Epithelial cell of prostate (primary cell): ENCODE measurements around the gene WASF2.
"Not testable (repeated sequence)": the region's sequence is repeated elsewhere in the genome, so short reads cannot be mapped to it uniquely, and the experiment has no call there.

Experiments
- DNase-seq: peaks from one replicate; pipeline ENCODE4 v3.0.0-alpha.2; 2011; ENCODE audit warnings: low read depth, low spot score
- H3K27ac ChIP-seq: fragments of 450-650 bp; 2 replicates; pipeline ENCODE4 v1.5.1; 2017; ENCODE audit warnings: mild to moderate bottlenecking

WASF2 gene

GRCh38 chr1:27430903-27431600 lies 58.9 kb downstream of the WASF2 start:
- no peak overlapping the region for H3K27ac ChIP-seq

GRCh38 chr1:27429029-27429425 lies 60.9 kb downstream of the WASF2 start:
- no peak for DNase-seq
- H3K27ac ChIP-seq = no peak overlapping the region

More at GRCh38 chr1:27430903-27431600, 58.9 kb downstream of the WASF2 start:
- DNase-seq = no peak

DNA sequence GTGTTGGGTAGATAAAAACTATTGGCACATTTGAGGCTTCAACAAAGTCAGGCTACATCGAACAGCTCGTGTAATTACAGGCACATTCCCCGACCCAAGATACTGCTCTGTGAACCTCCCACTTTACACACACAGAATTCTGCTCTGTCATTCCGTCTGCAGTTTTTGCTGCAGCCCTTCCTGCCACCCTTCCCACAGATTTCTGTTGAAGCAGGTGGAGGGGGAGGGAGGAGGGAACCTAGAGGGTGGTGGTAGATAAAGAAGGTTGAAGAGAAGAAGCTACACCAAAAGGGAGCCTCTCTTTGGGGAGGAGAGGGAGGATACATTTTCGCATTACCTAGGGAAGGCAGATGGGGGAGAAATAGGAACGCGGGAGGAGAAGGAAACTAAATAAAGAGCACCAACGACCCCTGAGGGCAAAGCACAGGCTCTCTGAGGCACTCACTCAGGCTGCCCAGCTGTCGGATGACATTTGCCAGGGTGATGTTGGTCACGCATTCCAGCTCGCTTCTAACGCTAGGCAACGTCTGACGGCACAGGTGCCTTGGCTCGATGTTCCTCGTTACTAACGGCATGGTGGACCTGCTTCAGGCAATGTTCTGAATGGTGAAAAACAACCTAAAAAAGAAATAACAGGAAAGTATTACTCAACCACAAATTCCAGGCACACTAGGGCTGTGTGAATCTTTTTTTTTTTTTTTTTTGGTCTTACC lies 61.5 kb downstream of the WASF2 start:
- DNase-seq = no peak
- no peak overlapping the region for H3K27ac ChIP-seq

- no peak for DNase-seq
- no peak overlapping the region for H3K27ac ChIP-seq
These were observed 62.1 kb downstream of the WASF2 start for GRCh38 chr1:27427816-27428315.

DNA sequence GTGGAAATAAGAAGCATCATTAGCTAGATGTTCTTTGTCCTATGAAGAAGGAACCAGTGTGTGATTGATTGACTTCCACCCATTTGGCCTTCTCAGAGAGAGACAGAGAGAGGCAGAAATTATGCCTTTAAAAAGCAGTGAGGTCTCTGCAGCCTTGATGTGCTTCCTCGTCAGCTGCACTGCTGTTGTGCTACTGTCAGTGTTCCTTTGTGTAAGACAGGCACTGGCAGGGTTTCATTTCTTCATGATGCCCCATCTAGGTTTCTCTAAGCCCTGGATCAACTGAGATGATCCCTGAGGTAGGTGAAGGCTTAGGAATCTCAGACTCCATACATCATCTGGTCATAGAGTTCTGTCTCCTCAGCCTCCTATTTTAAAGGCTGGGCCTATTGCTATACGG lies 62.6 kb downstream of the WASF2 start:
- H3K27ac ChIP-seq = no peak overlapping the region
- DNase-seq = no peak

- DNase-seq = no peak
- peak overlapping the region; percentile 29 for H3K27ac ChIP-seq
These were observed 66.3 kb downstream of the WASF2 start for GRCh38 chr1:27423709-27424108.

DNA sequence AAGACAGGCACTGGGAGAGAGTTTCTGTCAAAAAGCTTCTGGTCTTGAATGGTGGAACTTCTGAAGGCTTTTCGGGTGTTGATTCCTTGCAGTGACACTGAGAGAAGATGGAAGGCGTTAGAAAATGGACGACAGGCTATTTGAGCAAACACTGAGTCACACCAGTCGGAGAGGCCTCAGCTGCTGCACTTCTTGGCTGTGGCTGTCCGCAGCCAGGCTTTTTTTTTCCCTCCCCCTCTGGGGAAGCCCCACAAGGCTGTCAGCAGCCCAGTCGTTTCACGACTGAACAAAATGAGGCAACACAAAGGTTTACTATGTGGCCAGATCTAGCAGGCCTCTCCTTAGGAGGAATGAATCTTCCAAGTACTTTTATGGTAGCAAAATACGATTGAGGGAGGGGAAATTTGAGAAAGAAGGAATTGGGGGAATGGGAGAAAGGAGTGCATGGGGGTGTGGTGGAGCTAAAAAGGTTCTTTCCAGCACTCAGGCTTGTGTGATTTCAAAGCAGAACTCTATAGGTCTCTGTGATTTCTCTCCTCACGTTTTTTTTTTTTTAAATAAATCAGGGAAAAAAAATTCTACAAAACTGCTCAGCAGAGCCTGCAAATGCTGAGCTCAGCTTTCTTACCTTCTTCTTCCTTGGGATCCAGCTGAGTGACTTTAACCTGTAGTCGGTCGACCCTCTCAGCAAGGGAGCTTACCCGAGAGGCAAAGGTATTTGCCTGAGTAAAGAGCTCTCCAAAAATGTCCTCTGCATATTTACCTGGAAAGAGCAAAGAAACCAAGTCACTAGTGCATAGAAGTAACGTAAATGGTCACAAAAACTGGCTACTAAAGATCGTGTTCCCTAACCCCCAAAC lies 71.4 kb downstream of the WASF2 start:
- H3K27ac ChIP-seq = peak overlapping the region; percentile 58
- DNase-seq = peak; percentile 64

- H3K27ac ChIP-seq = peak overlapping the region; percentile 58
- DNase-seq = no peak
These were observed 72.3 kb downstream of the WASF2 start for GRCh38 chr1:27417713-27418112.

- H3K27ac ChIP-seq = no peak overlapping the region
- no peak for DNase-seq
These were observed 73.4 kb downstream of the WASF2 start for GRCh38 chr1:27416387-27417111.

DNA sequence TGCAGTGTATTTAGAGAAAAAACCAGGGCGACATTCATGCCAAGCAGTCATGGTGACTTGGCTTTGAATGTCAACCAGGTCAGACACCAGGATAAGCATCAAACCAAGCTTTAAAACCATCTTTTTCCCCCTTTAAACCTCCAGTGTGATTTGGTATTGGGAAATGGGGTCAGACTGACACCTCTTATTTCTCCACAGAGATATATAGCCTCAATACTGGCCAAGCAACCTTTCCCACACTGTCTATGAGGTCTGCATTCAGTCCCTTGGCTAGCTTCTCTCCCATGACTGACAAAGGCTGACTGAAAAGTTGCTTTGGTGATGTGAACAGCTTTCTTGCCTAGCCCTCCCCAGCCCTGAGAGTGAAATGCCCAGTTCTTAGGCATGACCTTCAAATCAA lies 75.9 kb downstream of the WASF2 start:
- no peak for DNase-seq
- no peak overlapping the region for H3K27ac ChIP-seq

DNA sequence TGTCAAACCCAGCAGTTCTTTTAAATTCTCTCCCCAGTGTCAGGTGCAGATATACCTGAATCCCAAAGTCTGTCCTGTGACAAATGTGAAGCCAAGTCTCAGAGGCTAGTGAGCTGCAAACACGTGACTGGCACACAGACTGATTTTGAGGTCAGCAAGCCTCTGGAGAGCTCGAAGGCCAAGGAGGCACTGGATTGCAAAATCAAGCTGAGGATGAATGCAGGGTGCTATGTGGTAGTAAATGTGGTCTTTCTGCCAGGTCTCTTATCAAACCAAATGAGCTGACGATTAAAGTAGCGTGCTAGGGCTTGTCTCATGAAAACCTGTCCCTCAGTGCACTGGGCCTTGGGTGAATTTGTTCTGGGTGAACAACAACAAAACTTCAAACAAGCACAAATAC lies 77.0 kb downstream of the WASF2 start:
- no peak for DNase-seq
- H3K27ac ChIP-seq = no peak overlapping the region

DNA sequence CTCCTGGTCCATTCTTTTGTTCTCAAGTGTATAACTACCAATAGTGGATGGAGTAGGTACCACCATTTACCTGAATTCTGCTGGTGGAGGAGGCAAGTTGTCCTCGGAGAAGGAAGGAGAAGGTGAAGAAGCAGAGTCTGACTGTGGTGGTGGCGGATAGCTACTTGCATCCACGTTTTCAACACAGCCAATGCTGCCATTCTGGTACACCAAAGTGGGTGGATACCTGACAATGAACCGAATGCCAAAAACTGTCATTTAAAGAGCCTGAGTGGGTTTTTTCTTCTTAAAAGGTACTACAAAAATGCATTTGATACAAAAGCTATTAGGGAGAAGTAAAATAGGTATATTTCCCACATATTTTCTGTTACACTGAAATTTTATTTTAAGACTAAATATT lies 77.5 kb downstream of the WASF2 start:
- no peak overlapping the region for H3K27ac ChIP-seq
- DNase-seq = no peak

GRCh38 chr1:27410709-27411108 lies 79.3 kb downstream of the WASF2 start:
- no peak for DNase-seq
- H3K27ac ChIP-seq = no peak overlapping the region

DNA sequence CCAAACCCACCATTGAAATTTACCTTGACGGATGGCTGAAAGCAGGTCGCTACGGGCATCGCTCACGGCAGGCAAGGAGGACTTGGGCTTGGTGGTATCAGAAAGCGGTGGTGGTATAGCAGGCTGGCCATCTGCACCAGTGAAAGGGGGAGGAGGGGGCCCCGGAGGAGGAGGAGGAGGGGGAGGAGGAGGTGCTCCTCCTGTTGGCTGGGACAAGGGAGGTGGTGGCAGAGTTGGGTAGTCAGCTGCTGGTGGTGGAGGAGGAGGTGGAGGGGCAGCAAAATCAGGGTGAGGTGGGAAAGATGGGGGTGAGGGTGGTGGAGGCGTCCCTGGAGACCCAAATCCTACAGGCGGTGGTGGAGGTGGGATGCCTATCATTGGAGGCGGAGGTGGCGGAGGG lies 80.3 kb downstream of the WASF2 start:
- H3K27ac ChIP-seq = no peak overlapping the region
- DNase-seq = no peak

GRCh38 chr1:27408151-27408550 lies 81.8 kb downstream of the WASF2 start:
- DNase-seq = no peak
- H3K27ac ChIP-seq = no peak overlapping the region

DNA sequence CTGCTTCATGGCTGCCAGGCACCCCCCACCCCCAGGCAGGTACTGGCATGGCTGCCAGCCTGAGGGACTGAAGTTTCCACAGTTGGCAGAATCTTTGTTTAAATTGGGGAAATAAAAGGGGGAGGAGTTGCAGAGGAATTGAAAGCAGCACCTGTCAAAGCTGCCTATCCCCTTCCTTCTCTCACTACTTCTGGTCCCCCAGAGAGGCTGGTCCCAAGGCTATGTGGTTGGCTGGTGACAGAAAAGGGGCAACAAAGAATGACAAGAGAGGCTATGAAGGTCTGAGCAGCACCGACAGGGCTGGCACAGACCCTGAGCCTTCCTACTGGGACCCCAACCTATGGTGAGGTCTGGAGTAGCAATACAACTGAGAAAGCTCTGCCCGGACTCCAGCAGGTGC lies 83.2 kb downstream of the WASF2 start:
- not testable (repeated sequence) for DNase-seq, H3K27ac ChIP-seq

DNA sequence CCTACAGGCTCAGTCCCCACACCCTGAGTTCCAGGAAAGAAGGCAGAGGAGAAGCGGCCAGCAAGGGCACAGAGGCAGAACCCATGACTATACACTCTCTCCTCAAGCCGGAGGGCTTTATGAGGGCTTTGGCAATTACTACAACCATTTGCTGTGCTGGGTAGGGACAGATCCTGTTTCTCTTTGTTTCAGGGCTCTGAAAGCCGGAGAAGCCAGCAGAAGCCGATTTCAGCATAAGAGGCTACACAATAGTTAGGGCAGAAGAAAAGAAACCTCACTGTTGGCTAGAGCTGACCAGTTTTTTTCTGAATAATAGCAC lies 83.6 kb downstream of the WASF2 start:
- DNase-seq = no peak
- peak overlapping the region; percentile 13 for H3K27ac ChIP-seq

- peak overlapping the region; percentile 13 for H3K27ac ChIP-seq
- DNase-seq = not testable (repeated sequence)
These were observed 84.2 kb downstream of the WASF2 start for GRCh38 chr1:27405598-27406361.

DNA sequence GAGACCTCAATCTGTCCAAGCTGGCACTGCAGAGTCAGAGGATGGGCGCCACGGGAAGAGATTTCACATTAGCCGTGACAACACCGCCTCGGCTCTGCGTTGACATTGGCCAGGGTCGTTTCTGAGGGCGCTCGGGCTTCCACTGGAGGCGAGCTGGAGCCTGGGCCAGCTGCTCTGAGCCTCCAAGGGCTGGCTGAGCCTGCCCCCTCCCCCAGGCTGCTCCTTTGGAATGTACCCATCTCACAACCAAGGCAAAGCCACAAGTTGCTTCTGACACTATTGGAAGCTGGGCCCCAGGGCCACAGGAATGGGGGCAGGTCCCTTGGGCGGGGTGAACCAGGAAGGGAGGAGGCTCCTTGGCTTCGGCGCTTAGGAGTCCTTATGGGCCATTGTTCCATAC lies 84.9 kb downstream of the WASF2 start:
- peak overlapping the region; percentile 7 for H3K27ac ChIP-seq
- DNase-seq = no peak

DNA sequence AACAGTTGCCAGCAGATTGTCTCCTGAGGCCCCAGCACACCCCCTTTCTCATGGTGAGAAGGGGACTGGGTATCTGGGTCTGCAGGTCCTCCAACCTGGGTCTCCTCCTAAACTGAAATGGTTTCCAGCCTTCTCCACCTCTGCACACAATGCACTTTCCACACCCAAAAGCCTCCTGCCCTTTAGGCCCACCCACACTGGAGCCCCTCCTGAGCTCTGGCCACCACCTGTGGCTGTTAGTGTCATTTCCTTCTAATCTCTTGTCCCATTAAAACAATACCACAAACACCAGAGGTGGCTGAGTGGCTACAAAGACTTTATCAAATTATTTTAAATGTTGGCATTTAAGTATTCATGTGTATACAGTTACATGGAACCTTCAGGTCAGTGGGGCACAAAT lies 86.0 kb downstream of the WASF2 start:
- DNase-seq = no peak
- H3K27ac ChIP-seq = peak overlapping the region; percentile 51
